ENCODE data around the gene SETD6.

The SETD6 gene

DNA sequence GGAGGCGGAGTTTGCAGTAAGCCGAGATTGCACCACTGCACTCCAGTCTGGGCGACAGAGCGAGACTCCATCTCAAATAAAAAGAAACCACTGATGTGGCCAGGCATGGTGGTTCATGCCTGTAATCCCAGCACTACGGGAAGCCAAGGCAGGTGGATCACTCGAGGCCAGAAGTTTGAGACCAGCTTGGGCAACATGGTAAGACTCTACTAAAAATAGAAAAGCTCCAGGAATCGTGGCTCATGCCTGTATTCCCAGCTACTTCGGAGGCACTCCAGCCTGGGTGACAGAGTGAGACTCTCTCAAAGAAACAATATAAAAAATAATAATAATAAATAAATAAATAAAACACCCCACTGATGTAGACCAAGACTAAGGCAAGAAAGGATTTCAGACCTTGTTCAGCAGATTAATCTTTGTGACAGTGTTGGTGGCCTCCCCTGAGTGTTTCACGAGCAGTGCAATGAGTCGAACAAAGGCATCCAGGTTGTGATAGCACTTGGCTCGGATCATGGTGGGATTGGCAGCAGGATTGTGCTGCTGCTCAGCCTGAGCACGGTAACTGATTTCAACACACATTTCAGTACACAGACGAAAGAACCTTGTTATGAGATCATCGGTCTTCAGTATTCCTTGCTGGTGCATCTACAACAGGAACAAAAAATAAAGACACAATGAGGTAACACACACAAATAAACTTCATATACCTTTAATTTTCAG lies 18.6 kb downstream of the SETD6 start:
- no peak overlapping the region for H3K4me2 ChIP-seq (ENCODE audit: low read depth, low read length, poor library complexity, severe bottlenecking)
- no peaks in the 10 kb centered on the region for H3K79me2 ChIP-seq (ENCODE audit: insufficient read depth, low read length)
- no peaks in the 10 kb centered on the region for H3K27me3 ChIP-seq (ENCODE audit: insufficient read depth, low read length, poor library complexity, severe bottlenecking)
- no peak overlapping the region for H3K9ac ChIP-seq (ENCODE audit: low read depth, low read length, poor library complexity, severe bottlenecking)
- no peaks in the 10 kb centered on the region for H3K4me1 ChIP-seq (ENCODE audit: insufficient read depth, low read length, poor library complexity, severe bottlenecking)
- no peak for TF ChIP-seq EZH2phosphoT487 (IDR thresholded peaks at IDR 0.05; ENCODE audit: borderline replicate concordance)
- TF ChIP-seq, protein P1, sequence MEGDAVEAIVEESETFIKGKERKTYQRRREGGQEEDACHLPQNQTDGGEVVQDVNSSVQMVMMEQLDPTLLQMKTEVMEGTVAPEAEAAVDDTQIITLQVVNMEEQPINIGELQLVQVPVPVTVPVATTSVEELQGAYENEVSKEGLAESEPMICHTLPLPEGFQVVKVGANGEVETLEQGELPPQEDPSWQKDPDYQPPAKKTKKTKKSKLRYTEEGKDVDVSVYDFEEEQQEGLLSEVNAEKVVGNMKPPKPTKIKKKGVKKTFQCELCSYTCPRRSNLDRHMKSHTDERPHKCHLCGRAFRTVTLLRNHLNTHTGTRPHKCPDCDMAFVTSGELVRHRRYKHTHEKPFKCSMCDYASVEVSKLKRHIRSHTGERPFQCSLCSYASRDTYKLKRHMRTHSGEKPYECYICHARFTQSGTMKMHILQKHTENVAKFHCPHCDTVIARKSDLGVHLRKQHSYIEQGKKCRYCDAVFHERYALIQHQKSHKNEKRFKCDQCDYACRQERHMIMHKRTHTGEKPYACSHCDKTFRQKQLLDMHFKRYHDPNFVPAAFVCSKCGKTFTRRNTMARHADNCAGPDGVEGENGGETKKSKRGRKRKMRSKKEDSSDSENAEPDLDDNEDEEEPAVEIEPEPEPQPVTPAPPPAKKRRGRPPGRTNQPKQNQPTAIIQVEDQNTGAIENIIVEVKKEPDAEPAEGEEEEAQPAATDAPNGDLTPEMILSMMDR (conservative IDR thresholded peaks at IDR 0.05; ENCODE audit: low read length): no peak
- H3K4me3 ChIP-seq (ENCODE audit: low read length, poor library complexity, severe bottlenecking): no peak overlapping the region
- no peak overlapping the region for H2AFZ ChIP-seq (ENCODE audit: low read length)
- H3K9me3 ChIP-seq (ENCODE audit: insufficient read depth, low read depth, low read length): no peaks in the 10 kb centered on the region
- H3K9me2 ChIP-seq (replicated peaks; ENCODE audit: low read depth, low read length): no peaks in the 10 kb centered on the region
- no peaks in the 10 kb centered on the region for H4K20me1 ChIP-seq (ENCODE audit: insufficient read depth, low read length, poor library complexity, severe bottlenecking)
- H3K36me3 ChIP-seq (ENCODE audit: insufficient read depth, low read length): peaks cover 95% of the 10 kb centered on the region
- H3F3A ChIP-seq (ENCODE audit: low read depth): no peaks in the 10 kb centered on the region

DNA sequence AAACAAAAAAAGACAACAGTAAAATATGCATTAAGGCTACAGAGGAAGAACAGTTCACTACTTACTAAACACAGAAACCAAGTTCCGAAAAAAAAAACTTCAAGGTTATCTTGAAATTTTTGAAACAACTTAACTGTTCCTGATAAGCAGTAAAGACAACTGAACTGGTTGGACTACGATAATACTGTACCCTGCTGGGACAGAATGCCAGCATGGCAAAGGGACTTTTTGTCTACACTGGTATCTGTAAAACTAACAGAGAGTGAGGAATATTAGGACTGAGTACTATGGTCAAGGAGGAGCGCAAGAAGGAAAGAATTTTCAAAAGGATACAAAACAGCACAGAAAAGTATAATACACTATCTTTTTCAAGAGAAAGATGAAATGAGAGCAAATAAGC lies 19.8 kb downstream of the SETD6 start:
- no peak overlapping the region for H2AFZ ChIP-seq (ENCODE audit: low read length)
- no peaks in the 10 kb centered on the region for H3K9me2 ChIP-seq (replicated peaks; ENCODE audit: low read depth, low read length)
- no peaks in the 10 kb centered on the region for H3F3A ChIP-seq (ENCODE audit: low read depth)
- no peaks in the 10 kb centered on the region for H3K9me3 ChIP-seq (ENCODE audit: insufficient read depth, low read depth, low read length)
- TF ChIP-seq, protein P1 (conservative IDR thresholded peaks at IDR 0.05; ENCODE audit: low read length): no peak
- no peak for TF ChIP-seq EZH2phosphoT487 (IDR thresholded peaks at IDR 0.05; ENCODE audit: borderline replicate concordance)
- no peaks in the 10 kb centered on the region for H3K4me1 ChIP-seq (ENCODE audit: insufficient read depth, low read length, poor library complexity, severe bottlenecking)
- H3K4me2 ChIP-seq (ENCODE audit: low read depth, low read length, poor library complexity, severe bottlenecking): no peak overlapping the region
- no peaks in the 10 kb centered on the region for H3K27me3 ChIP-seq (ENCODE audit: insufficient read depth, low read length, poor library complexity, severe bottlenecking)
- H3K9ac ChIP-seq (ENCODE audit: low read depth, low read length, poor library complexity, severe bottlenecking): no peak overlapping the region
- no peaks in the 10 kb centered on the region for H3K79me2 ChIP-seq (ENCODE audit: insufficient read depth, low read length)
- peaks cover 99% of the 10 kb centered on the region for H3K36me3 ChIP-seq (ENCODE audit: insufficient read depth, low read length)
- no peak overlapping the region for H3K4me3 ChIP-seq (ENCODE audit: low read length, poor library complexity, severe bottlenecking)
- H4K20me1 ChIP-seq (ENCODE audit: insufficient read depth, low read length, poor library complexity, severe bottlenecking): no peaks in the 10 kb centered on the region

DNA sequence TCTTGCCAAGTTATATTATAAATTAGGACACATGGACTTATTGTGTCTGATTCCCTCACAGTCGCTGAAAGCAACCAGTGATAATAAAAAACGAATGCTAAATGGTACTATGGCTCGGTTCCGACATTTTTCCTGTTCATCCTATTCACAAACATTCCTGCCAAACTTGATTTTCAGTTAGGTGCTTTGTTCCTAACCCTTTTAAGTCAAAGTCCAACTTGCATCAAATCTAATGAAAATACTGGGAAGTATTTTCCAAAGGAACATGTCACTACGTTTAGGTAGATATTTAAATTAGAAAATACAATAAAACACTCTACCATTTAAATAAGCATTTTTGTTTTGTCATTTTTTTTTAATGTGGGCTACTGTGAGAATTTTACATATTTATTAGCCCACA lies 21.0 kb downstream of the SETD6 start:
- H4K20me1 ChIP-seq (ENCODE audit: insufficient read depth, low read length, poor library complexity, severe bottlenecking): no peaks in the 10 kb centered on the region

More for the DNA sequence above, 21.0 kb downstream of the SETD6 start:
- Histone ChIP-seq H3K27me3 (ENCODE audit: insufficient read depth, low read length, poor library complexity, severe bottlenecking) (no peaks in the 10 kb centered on the region), H3K4me2 (ENCODE audit: low read depth, low read length, poor library complexity, severe bottlenecking) (no peak overlapping the region), H3F3A (ENCODE audit: low read depth) (no peaks in the 10 kb centered on the region), H3K9me3 (ENCODE audit: insufficient read depth, low read depth, low read length) (no peaks in the 10 kb centered on the region), H3K79me2 (ENCODE audit: insufficient read depth, low read length) (no peaks in the 10 kb centered on the region), H3K9me2 (replicated peaks; ENCODE audit: low read depth, low read length) (no peaks in the 10 kb centered on the region), H3K9ac (ENCODE audit: low read depth, low read length, poor library complexity, severe bottlenecking) (no peak overlapping the region), H2AFZ (ENCODE audit: low read length) (no peak overlapping the region), H3K4me1 (ENCODE audit: insufficient read depth, low read length, poor library complexity, severe bottlenecking) (no peaks in the 10 kb centered on the region), H3K4me3 (ENCODE audit: low read length, poor library complexity, severe bottlenecking) (no peak overlapping the region), H3K36me3 (ENCODE audit: insufficient read depth, low read length) (peaks cover 98% of the 10 kb centered on the region)
- TF ChIP-seq EZH2phosphoT487 (IDR thresholded peaks at IDR 0.05; ENCODE audit: borderline replicate concordance): no peak
- TF ChIP-seq, protein P1 (conservative IDR thresholded peaks at IDR 0.05; ENCODE audit: low read length): no peak

Data from Loucy (cell line).